Keratinocyte (primary cell): ENCODE results near the gene RCBTB2.

ENCODE experiments used
- EZH2 ChIP-seq: IDR thresholded peaks from one replicate; pipeline ENCODE4 v1.6.1; 2012; ENCODE audit warnings: inconsistent platforms, mild to moderate bottlenecking, low read length, moderate library complexity
- TF ChIP-seq, protein P1 (sequence below), 3 experiments: IDR thresholded peaks in 1 of 3; conservative IDR thresholded peaks in 1 of 3; optimal IDR thresholded peaks in 1 of 3; 2 replicates in 2 of 3; 3 replicates in 1 of 3; pipeline versions ENCODE3 to v1.5.1; 2011; ENCODE audit warnings: low read length in 3 of 3, mild to moderate bottlenecking in 3 of 3, moderate library complexity in 2 of 3, control low read depth in 1 of 3, inconsistent platforms in 1 of 3; ENCODE audit not compliant: insufficient read depth in 2 of 3; ENCODE audit errors: extremely low read depth in 1 of 3

DNA sequence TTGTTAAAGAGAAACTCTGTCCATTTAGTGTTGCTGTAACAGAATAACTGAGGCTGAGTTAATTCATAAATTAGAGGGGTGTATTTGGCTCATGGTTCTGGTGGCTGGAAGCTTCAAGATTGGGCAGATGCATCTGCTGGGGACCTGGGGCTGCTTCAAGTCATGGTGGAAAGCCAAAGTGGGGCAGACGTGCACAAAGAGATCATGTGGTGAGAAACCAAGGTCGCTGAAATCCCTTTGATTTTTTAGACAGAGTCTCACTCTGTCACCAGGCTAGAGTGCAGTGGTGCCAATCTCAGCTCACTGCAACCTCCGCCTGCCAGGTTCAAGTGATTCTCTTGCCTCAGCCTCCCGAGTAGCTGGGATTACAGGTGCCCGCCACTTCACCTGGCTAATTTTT is 46.0 kb downstream of the RCBTB2 start:
- TF ChIP-seq EZH2, result no peak
- TF ChIP-seq, protein P1, sequence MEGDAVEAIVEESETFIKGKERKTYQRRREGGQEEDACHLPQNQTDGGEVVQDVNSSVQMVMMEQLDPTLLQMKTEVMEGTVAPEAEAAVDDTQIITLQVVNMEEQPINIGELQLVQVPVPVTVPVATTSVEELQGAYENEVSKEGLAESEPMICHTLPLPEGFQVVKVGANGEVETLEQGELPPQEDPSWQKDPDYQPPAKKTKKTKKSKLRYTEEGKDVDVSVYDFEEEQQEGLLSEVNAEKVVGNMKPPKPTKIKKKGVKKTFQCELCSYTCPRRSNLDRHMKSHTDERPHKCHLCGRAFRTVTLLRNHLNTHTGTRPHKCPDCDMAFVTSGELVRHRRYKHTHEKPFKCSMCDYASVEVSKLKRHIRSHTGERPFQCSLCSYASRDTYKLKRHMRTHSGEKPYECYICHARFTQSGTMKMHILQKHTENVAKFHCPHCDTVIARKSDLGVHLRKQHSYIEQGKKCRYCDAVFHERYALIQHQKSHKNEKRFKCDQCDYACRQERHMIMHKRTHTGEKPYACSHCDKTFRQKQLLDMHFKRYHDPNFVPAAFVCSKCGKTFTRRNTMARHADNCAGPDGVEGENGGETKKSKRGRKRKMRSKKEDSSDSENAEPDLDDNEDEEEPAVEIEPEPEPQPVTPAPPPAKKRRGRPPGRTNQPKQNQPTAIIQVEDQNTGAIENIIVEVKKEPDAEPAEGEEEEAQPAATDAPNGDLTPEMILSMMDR (optimal IDR thresholded peaks at IDR 0.05 in 1 of 3, IDR thresholded peaks at IDR 0.05 in 1 of 3, conservative IDR thresholded peaks at IDR 0.05 in 1 of 3; ENCODE audit: extremely low read depth in 1 of 3, insufficient read depth in 2 of 3, low read length in 3 of 3), result no peak
